Panc1 (cell line): ENCODE measurements around the gene AGPS. TPM values are rescaled to one million over a fixed set of nuclear protein-coding genes. Genes with fewer than 3 reads are reported as not detected.

Experiments used
- ATAC-seq: fragments of 200-7000 bp; cut with Tn5 transposase; 2 replicates; pipeline ENCODE4 v1.9.1; 2020; ENCODE audit warnings: mild to moderate bottlenecking, moderate library complexity
- BruUV-seq: library from RNA; stranded (reverse); fragments of 400-500 nt; replicated peaks from 2 replicates; lab custom pipeline; 2021; lab: Mats Ljungman, UMichigan
- CTCF ChIA-PET: fragments of 300-600 bp; sonication (Branson Sonifier 250); formaldehyde crosslinking; loops from one replicate; lab custom pipeline; 2022; ENCODE audit warnings: antibody characterized with exemption; lab: Charles Lee
- POLR2A ChIA-PET: fragments of 300-600 bp; sonication (Branson Sonifier 250); formaldehyde crosslinking; loops from one replicate; lab custom pipeline; 2022; ENCODE audit warnings: antibody characterized with exemption; lab: Charles Lee
- DNase-seq: peaks from one replicate; pipeline ENCODE4 v3.0.0-alpha.2; 2010; ENCODE audit warnings: low read depth, low spot score
- H3K27ac ChIP-seq: 2 replicates; pipeline ENCODE4 v1.5.1; 2011; ENCODE audit warnings: mild to moderate bottlenecking, low read length, inconsistent platforms
- H3K27me3 ChIP-seq: fragments of 200-500 bp; sonication (Bioruptor generic); 2 replicates; pipeline ENCODE4 v1.6.0; 2014; ENCODE audit warnings: low read length, inconsistent platforms; ENCODE audit not compliant: control insufficient read depth, insufficient read depth
- H3K36me3 ChIP-seq: fragments of 200-500 bp; sonication (Bioruptor generic); 2 replicates; pipeline ENCODE4 v1.5.1; 2014; ENCODE audit warnings: inconsistent platforms, mild to moderate bottlenecking, low read length, moderate library complexity; ENCODE audit not compliant: control insufficient read depth, insufficient read depth
- H3K4me1 ChIP-seq: 2 replicates; pipeline ENCODE4 v1.5.1; 2011; ENCODE audit warnings: inconsistent platforms, mild to moderate bottlenecking, low read length, moderate library complexity; ENCODE audit not compliant: control insufficient read depth, insufficient read depth
- H3K4me3 ChIP-seq, 2 experiments: 2 replicates each; pipeline ENCODE4 v1.5.1; 2011 to 2012; ENCODE audit warnings: low read depth in 2 of 2, low read length in 2 of 2, mild to moderate bottlenecking in 2 of 2, inconsistent platforms in 1 of 2, moderate library complexity in 1 of 2
- H3K9me3 ChIP-seq: fragments of 200-500 bp; sonication (Bioruptor generic); 2 replicates; pipeline ENCODE4 v1.5.1; 2014; ENCODE audit warnings: low read depth, mild to moderate bottlenecking, inconsistent platforms, low read length, moderate library complexity; ENCODE audit not compliant: control insufficient read depth, insufficient read depth
- POLR2AphosphoS5 ChIP-seq: IDR thresholded peaks from 2 replicates; pipeline ENCODE4 v1.6.1; 2012; ENCODE audit warnings: mild to moderate bottlenecking, low read depth, low read length, moderate library complexity
- SIN3A ChIP-seq: IDR thresholded peaks from 2 replicates; pipeline ENCODE4 v1.6.1; 2012; ENCODE audit warnings: low read depth, mild to moderate bottlenecking, low read length, moderate library complexity, borderline replicate concordance; ENCODE audit not compliant: insufficient read depth
- TCF7L2 ChIP-seq: IDR thresholded peaks from 2 replicates; pipeline ENCODE4 v1.6.1; 2011; ENCODE audit warnings: mild to moderate bottlenecking, low read depth, low read length, inconsistent platforms
- in situ Hi-C: cut with HindIII; loops from 2 replicates; pipeline ENCODE4 v1.10.0; 2016; ENCODE audit warnings: low sequenced_read_pairs, low pct_unique_long_range_greater_than_20kb
- intact Hi-C: fragments of 100-400 bp; cut with micrococcal nuclease; formaldehyde crosslinking; loops from one replicate; pipeline ENCODE4 v1.10.0; 2022; ENCODE audit not compliant: unreplicated experiment
- total RNA-seq: library from RNA; stranded (reverse); gene quantifications from one replicate; pipeline ENCODE4 v1.2.1, GENCODE V29; 2021; ENCODE audit not compliant: unreplicated experiment
- TF ChIP-seq, protein P1 (sequence below): fragments of 450-650 bp; IDR thresholded peaks from 2 replicates; pipeline ENCODE4 v1.5.1; 2017; ENCODE audit warnings: mild to moderate bottlenecking
- TF ChIP-seq, protein P2 (sequence below), 2 experiments: IDR thresholded peaks; 2 replicates each; pipeline ENCODE4 v1.6.1; 2011 to 2012; ENCODE audit warnings: low read depth in 2 of 2, control low read depth in 1 of 2, low read length in 1 of 2, mild to moderate bottlenecking in 1 of 2, moderate library complexity in 1 of 2; ENCODE audit not compliant: insufficient read depth in 1 of 2

Gene AGPS
- total RNA-seq, 1 experiment from 2014 or later, result 68.7 TPM

DNA sequence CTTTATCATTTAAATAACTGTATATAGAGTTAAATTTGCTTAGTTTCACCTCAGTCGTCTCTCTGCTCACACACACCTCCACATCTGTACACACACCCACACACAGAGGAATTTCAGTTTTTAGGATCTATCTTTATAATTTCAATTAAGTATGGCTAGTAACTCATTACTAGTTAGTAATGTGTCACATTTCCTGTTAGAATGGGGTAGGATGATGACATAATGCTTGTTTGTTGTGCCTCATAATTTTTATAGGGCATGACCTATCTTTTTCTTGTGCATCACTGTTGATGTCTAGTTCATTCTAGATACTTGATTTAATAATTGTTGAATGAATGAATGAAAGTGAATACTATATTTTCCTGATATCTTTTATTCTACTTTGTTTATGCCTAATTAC, 108.6 kb downstream of the AGPS start:
- no TSS peak for BruUV-seq
- Histone ChIP-seq H3K36me3 (no peaks in the 10 kb centered on the region; the same call in 1 of the 2 replicates), H3K27ac (no peak overlapping the region), H3K27me3 (no peaks in the 10 kb centered on the region), H3K4me3 (no peak overlapping the region), H3K4me1 (no peaks in the 10 kb centered on the region), H3K9me3 (no peaks in the 10 kb centered on the region)
- intact Hi-C loops (no loop called here), in situ Hi-C loops (no loop called here)
- TF ChIP-seq POLR2AphosphoS5 (no peak), TCF7L2 (no peak), SIN3A (no peak)
- TF ChIP-seq, protein P1, sequence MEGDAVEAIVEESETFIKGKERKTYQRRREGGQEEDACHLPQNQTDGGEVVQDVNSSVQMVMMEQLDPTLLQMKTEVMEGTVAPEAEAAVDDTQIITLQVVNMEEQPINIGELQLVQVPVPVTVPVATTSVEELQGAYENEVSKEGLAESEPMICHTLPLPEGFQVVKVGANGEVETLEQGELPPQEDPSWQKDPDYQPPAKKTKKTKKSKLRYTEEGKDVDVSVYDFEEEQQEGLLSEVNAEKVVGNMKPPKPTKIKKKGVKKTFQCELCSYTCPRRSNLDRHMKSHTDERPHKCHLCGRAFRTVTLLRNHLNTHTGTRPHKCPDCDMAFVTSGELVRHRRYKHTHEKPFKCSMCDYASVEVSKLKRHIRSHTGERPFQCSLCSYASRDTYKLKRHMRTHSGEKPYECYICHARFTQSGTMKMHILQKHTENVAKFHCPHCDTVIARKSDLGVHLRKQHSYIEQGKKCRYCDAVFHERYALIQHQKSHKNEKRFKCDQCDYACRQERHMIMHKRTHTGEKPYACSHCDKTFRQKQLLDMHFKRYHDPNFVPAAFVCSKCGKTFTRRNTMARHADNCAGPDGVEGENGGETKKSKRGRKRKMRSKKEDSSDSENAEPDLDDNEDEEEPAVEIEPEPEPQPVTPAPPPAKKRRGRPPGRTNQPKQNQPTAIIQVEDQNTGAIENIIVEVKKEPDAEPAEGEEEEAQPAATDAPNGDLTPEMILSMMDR, result no peak
- TF ChIP-seq, protein P2, sequence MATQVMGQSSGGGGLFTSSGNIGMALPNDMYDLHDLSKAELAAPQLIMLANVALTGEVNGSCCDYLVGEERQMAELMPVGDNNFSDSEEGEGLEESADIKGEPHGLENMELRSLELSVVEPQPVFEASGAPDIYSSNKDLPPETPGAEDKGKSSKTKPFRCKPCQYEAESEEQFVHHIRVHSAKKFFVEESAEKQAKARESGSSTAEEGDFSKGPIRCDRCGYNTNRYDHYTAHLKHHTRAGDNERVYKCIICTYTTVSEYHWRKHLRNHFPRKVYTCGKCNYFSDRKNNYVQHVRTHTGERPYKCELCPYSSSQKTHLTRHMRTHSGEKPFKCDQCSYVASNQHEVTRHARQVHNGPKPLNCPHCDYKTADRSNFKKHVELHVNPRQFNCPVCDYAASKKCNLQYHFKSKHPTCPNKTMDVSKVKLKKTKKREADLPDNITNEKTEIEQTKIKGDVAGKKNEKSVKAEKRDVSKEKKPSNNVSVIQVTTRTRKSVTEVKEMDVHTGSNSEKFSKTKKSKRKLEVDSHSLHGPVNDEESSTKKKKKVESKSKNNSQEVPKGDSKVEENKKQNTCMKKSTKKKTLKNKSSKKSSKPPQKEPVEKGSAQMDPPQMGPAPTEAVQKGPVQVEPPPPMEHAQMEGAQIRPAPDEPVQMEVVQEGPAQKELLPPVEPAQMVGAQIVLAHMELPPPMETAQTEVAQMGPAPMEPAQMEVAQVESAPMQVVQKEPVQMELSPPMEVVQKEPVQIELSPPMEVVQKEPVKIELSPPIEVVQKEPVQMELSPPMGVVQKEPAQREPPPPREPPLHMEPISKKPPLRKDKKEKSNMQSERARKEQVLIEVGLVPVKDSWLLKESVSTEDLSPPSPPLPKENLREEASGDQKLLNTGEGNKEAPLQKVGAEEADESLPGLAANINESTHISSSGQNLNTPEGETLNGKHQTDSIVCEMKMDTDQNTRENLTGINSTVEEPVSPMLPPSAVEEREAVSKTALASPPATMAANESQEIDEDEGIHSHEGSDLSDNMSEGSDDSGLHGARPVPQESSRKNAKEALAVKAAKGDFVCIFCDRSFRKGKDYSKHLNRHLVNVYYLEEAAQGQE (IDR thresholded peaks at IDR 0.05; ENCODE audit: insufficient read depth in 1 of 2, low read depth in 2 of 2, low read length in 1 of 2), result no peak
- CTCF ChIA-PET, result no interaction called here
- DNase-seq (no peak), ATAC-seq (no peak)
- POLR2A ChIA-PET, result no interaction called here

DNA sequence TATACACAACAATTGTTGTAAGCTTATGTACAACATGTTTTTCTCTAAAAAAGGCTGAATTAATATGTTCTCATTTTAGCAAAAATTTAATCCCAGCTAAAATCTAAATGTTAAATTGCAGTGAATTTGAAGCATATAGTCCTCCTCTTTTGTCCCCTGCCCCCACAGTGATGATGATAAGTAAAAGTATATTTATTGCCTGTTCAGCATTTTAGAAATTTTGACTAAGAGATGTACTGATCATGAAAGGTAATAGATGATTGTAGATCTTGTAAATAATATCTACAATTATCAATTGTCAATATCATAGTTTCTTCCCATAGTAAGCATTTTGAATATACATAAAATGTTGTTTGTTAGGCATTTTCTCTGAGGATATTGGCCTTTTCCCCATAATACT, 113.9 kb downstream of the AGPS start:
- no peak for ATAC-seq
- Histone ChIP-seq H3K4me3 (no peak overlapping the region), H3K4me1 (no peaks in the 10 kb centered on the region), H3K36me3 (no peaks in the 10 kb centered on the region; the same call in 1 of the 2 replicates), H3K9me3 (no peaks in the 10 kb centered on the region), H3K27me3 (no peaks in the 10 kb centered on the region), H3K27ac (no peak overlapping the region)
- no peak for DNase-seq
- CTCF ChIA-PET, result no interaction called here
- POLR2A ChIA-PET, result no interaction called here
- TF ChIP-seq, protein P1, result no peak
- no peak for TF ChIP-seq TCF7L2
- TF ChIP-seq POLR2AphosphoS5, result no peak
- TF ChIP-seq SIN3A, result no peak
- TF ChIP-seq, protein P2 (IDR thresholded peaks at IDR 0.05; ENCODE audit: insufficient read depth in 1 of 2, low read depth in 2 of 2, low read length in 1 of 2), result no peak
- BruUV-seq, result no TSS peak
- intact Hi-C loops (no loop called here), in situ Hi-C loops (no loop called here)
